A549 treated with AZD9567 at 1 μM for 4 hours (cell line): Measurements from ENCODE around the gene XYLT2. TPM values are rescaled to one million over a fixed set of nuclear protein-coding genes. Genes with fewer than 3 reads are reported as not detected.

Experiments
- total RNA-seq: library from RNA; stranded (reverse); fragments of 200-300 nt; extraction: Qiagen RNA extraction; gene quantifications from 5 replicates; pipeline ENCODE4 v1.2.3, GENCODE V29; 2022; ENCODE audit not compliant: insufficient read depth

The XYLT2 gene
- total RNA-seq: 19.5 to 24.4 TPM (median 23.5 TPM) in 5 replicates

GRCh38 chr17:50345432-50346312, at the start of gene XYLT2:
Gene XYLT2 (plus strand): TSS chr17:50346126. CDS start chr17:50346141, 15 bp downstream.

DNA sequence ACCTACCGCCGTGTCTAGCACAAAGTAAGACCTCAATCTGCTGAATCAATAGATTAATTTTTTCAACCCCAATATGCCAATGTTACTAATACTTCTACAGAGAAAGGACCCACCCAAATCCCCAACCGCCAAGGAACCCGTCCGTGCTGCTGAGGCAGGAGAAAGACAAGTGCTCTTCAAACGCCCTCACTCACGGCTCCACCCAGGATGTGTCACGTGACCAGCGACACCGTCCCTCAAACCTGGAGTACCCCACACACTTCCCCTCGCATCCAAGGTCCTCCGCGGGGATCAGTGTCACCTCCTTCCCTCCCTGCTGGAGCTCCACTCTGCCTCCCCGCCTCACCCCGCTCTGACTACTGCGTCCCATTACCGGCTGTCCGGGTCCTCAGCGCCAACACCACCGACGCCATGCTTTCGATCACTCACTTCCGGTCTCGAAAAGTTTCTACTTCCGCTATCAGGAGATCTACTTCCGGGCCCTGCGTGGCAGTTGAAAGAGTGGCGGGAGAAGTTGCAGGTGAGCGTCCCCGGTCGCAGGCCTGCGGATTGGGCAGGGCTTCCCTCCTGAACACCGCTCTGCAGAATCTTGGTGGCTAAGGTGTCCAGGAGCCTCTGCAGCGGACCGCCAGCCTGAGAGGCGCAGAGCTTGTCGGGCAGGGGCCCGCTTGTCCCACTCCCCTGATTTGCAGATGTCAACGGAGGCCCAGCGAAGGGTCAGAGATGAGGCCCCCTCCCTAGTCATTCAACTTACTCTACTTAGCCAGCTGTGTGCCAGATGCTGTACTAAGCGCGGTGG, 27.0 kb downstream of the XYLT2 start, which contains the start of the genes EME1 and MRPL27:
Gene EME1 (plus strand): TSS at position 472 of the 799 bp plus-strand sequence. CDS start 1,980 bp downstream, outside the sequence.
Gene MRPL27 (minus strand): TSS at position 427 of the 799 bp plus-strand sequence. CDS start 14 bp downstream, at position 413.

DNA sequence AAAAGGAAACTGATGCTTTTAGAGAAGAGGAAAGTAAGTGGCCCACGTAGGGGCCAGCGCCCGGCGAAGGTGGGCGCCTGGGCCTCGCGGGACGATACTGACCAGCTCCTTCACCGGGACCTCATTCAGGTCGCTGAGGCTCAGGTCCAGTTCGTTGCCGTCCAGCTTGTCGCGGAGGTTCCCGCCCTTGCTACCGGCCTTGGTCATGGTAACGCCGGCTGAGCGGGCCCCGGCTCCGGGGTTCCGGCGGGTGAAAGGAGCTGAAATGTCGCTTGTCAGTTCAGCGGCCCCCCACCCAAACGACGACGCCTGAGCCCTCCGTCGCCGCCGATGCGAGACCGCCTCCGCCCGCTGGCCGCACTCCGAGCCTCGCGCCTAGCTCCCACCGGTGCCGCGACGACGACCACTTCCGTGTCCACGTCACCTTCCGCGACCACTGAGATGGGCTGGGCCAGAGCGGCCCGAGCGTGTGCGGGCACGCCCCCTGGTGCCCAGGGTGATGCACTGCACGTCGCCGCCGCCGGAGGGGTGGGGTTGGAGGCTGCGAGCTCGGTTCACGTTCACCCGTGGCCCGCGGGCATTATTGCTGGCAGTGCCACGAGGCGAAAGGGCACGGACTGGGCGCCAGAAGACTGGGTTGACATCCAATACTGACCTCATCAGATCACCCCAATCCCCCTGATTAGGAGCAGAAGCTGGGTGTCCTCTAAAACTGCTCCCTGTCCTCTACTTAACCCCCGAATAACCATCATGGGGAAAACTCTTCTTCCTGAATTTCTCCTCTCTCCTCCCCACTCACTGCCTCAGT, 51.4 kb downstream of the XYLT2 start, which contains the start of gene LRRC59:
Gene LRRC59 (minus strand): TSS at position 413 of the 808 bp plus-strand sequence. CDS start 206 bp downstream, at position 207.

Other genes starting within 250 kb of the XYLT2 start
- gene SAMD14, start 216.0 kb upstream of the XYLT2 start, total RNA-seq: 0.31 to 0.52 TPM (median 0.44 TPM) in 4 of 5 replicates, not detected in the other
- 31.8 to 47.8 TPM (median 44.8 TPM) in 5 replicates for gene PPP1R9B, start 195.4 kb upstream of the XYLT2 start, total RNA-seq
- gene SGCA, start 180.1 kb upstream of the XYLT2 start, total RNA-seq: 0.84 to 2.0 TPM (median 1.3 TPM) in 4 of 5 replicates, not detected in the other
- 5.0 to 12.4 TPM (median 8.0 TPM) in 5 replicates for gene COL1A1, start 144.5 kb upstream of the XYLT2 start, total RNA-seq
- gene TMEM92, start 71.7 kb upstream of the XYLT2 start, total RNA-seq: 12.6 to 30.1 TPM (median 15.7 TPM) in 5 replicates
- 96.4 to 155 TPM (median 144 TPM) in 5 replicates for gene MRPL27, start 27.1 kb downstream of the XYLT2 start, total RNA-seq
- 16.3 to 18.7 TPM (median 17.1 TPM) in 5 replicates for gene EME1, start 27.1 kb downstream of the XYLT2 start, total RNA-seq
- gene LRRC59, start 51.4 kb downstream of the XYLT2 start, total RNA-seq: 223 to 244 TPM (median 234 TPM) in 5 replicates
- gene ACSF2, start 80.1 kb downstream of the XYLT2 start, total RNA-seq: 12.2 to 15.3 TPM (median 14.5 TPM) in 5 replicates
- gene CHAD, start 122.8 kb downstream of the XYLT2 start, total RNA-seq: not detected in 5 replicates
- gene RSAD1, start 132.7 kb downstream of the XYLT2 start, total RNA-seq: 21.7 to 38.2 TPM (median 34.6 TPM) in 5 replicates
- gene MYCBPAP, start 162.3 kb downstream of the XYLT2 start, total RNA-seq: 0.38 to 3.2 TPM (median 0.53 TPM) in 5 replicates
- gene EPN3, start 186.6 kb downstream of the XYLT2 start, total RNA-seq: 0.07 to 0.16 TPM (median 0.11 TPM) in 4 of 5 replicates, not detected in the other
- gene SPATA20, start 201.0 kb downstream of the XYLT2 start, total RNA-seq: 57.5 to 87.2 TPM (median 83.8 TPM) in 5 replicates
- gene CACNA1G, start 214.6 kb downstream of the XYLT2 start, total RNA-seq: 1.5 to 3.9 TPM (median 3.6 TPM) in 5 replicates